ENCODE results near the gene JARID2.

Gene JARID2

GRCh38 chr6:15511248-15512125 lies 265.6 kb downstream of the JARID2 start:
- Mint-ChIP-seq H3K9me3 (no peaks in the 10 kb centered on the region), H3K27me3 (no peaks in the 10 kb centered on the region), H3K4me3 (no peak overlapping the region), H3K36me3 (ENCODE audit: low read depth) (peaks cover 76% of the 10 kb centered on the region), H3K4me1 (ENCODE audit: low read depth) (peaks cover 4% of the 10 kb centered on the region), H3K27ac (no peak overlapping the region)

- peaks cover 70% of the 10 kb centered on the region for H3K36me3 Mint-ChIP-seq (ENCODE audit: low read depth)
- no peak overlapping the region for H3K27ac Mint-ChIP-seq
- no peaks in the 10 kb centered on the region for H3K9me3 Mint-ChIP-seq
- H3K4me3 Mint-ChIP-seq: no peak overlapping the region
- peaks cover 4% of the 10 kb centered on the region for H3K4me1 Mint-ChIP-seq (ENCODE audit: low read depth)
- H3K27me3 Mint-ChIP-seq: no peaks in the 10 kb centered on the region
These were observed 266.3 kb downstream of the JARID2 start for GRCh38 chr6:15512126-15512525.

DNA sequence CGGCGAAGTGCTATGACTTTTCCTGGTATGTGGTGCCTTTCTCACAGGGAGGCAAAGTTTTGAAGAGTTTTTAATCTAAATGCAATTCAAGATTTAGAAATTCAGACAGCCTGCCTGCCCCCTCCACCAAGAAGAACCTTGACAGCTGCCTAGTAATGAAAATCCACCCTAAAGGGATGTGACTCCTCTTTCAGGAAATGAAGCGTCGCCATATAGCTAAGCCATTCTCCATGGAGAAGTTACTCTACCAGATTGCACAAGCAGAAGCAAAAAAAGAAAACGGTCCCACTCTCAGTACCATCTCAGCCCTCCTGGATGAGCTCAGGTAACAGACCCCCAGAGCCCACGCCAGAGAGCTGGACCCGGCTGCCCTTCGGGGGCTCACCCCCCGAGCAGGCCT lies 266.9 kb downstream of the JARID2 start:
- Mint-ChIP-seq H3K36me3 (ENCODE audit: low read depth) (peaks cover 69% of the 10 kb centered on the region), H3K9me3 (no peaks in the 10 kb centered on the region), H3K27ac (no peak overlapping the region), H3K27me3 (no peaks in the 10 kb centered on the region), H3K4me3 (no peak overlapping the region), H3K4me1 (ENCODE audit: low read depth) (peaks cover 4% of the 10 kb centered on the region)

DNA sequence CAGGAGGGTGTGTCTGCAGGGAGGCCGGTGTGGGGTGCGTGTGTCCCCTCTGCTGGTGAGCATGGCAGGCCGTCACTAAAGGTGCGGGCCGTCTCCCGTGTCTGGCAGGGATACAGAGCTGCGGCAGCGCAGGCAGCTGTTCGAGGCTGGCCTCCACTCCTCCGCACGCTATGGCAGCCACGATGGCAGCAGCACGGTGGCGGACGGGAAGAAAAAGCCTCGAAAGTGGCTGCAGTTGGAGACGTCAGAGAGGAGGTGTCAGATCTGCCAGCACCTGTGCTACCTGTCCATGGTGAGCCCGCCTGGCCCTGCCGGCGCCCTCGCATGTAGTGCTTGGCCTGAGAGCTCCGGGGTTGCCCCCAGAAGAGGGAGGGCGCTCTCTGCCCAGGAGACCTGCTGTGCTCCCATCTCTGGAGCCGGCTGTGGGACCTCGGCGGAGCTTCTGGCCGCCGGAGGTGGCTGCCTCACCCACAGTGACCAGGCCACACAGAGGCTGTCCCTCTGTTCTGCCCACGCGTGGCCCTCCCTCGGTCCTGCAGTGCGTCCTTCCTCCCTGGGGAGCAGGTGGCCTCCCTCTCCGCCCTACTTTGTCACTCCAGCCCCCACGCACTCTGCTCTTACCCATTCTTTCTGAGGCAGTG lies 267.4 kb downstream of the JARID2 start:
- Mint-ChIP-seq H3K4me1 (ENCODE audit: low read depth) (peaks cover 4% of the 10 kb centered on the region), H3K27me3 (no peaks in the 10 kb centered on the region), H3K4me3 (no peak overlapping the region), H3K27ac (no peak overlapping the region), H3K9me3 (no peaks in the 10 kb centered on the region), H3K36me3 (ENCODE audit: low read depth) (peaks cover 72% of the 10 kb centered on the region)

- Mint-ChIP-seq H3K36me3 (ENCODE audit: low read depth) (peaks cover 71% of the 10 kb centered on the region), H3K4me1 (ENCODE audit: low read depth) (peaks cover 4% of the 10 kb centered on the region)
These were observed 268.2 kb downstream of the JARID2 start for GRCh38 chr6:15513801-15514711.

DNA sequence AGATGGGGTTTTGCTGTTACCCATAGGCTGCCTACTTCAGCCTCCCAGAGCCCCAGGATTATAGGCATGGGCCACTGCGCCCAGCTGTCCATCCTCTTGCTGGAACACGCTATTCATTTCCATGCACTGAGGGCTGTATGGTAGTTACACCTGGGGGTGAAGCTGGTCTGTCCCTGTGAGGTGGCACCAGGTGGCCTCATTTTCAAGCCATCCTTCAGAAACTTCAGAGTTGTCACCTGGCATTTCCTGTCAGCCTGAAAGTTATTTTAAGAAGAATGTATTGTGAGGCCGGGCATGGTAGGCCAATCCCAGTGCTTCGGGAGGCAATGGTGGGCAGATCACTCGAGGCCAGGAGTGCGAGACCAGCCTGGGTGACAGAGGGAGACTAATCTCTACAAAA lies 269.4 kb downstream of the JARID2 start:
- Mint-ChIP-seq H3K27me3 (no peaks in the 10 kb centered on the region), H3K9me3 (no peaks in the 10 kb centered on the region), H3K36me3 (ENCODE audit: low read depth) (peaks cover 72% of the 10 kb centered on the region), H3K4me1 (ENCODE audit: low read depth) (no peaks in the 10 kb centered on the region), H3K4me3 (no peak overlapping the region), H3K27ac (peak overlapping the region; percentile 6)

More at GRCh38 chr6:15513801-15514711, 268.2 kb downstream of the JARID2 start:
- H3K27me3 Mint-ChIP-seq: no peaks in the 10 kb centered on the region
- H3K9me3 Mint-ChIP-seq: no peaks in the 10 kb centered on the region
- no peak overlapping the region for H3K4me3 Mint-ChIP-seq
- H3K27ac Mint-ChIP-seq: peak overlapping the region; percentile 54

GRCh38 chr6:15515660-15516375 lies 269.9 kb downstream of the JARID2 start:
- H3K36me3 Mint-ChIP-seq (ENCODE audit: low read depth): peaks cover 72% of the 10 kb centered on the region
- no peaks in the 10 kb centered on the region for H3K4me1 Mint-ChIP-seq (ENCODE audit: low read depth)
- no peak overlapping the region for H3K27ac Mint-ChIP-seq
- H3K4me3 Mint-ChIP-seq: no peak overlapping the region
- no peaks in the 10 kb centered on the region for H3K27me3 Mint-ChIP-seq
- H3K9me3 Mint-ChIP-seq: no peaks in the 10 kb centered on the region

DNA sequence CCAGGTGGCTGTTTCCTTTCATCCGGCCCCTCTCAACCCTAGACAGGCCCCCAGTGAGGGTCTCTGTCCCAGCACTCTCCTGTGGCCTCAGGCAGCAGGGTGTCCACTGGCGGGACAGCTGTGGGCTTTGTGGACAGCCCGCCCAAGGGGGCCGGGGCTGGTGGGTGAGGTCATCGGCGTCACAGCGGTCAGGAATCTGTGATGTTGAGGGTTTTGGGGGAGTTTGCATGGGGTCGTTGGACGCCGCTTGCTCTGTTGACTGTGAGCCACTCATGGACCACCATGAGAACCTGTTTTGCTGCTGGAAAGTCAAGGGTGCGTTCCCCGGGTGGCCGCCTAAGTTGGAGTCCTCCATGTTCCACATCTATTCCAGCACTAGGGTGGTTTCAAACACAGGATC lies 270.5 kb downstream of the JARID2 start:
- Mint-ChIP-seq H3K9me3 (no peaks in the 10 kb centered on the region), H3K27me3 (no peaks in the 10 kb centered on the region), H3K27ac (no peak overlapping the region), H3K4me3 (no peak overlapping the region), H3K36me3 (ENCODE audit: low read depth) (peaks cover 73% of the 10 kb centered on the region), H3K4me1 (ENCODE audit: low read depth) (no peaks in the 10 kb centered on the region)

- no peak overlapping the region for H3K4me3 Mint-ChIP-seq
- no peaks in the 10 kb centered on the region for H3K27me3 Mint-ChIP-seq
- no peaks in the 10 kb centered on the region for H3K9me3 Mint-ChIP-seq
- peaks cover 5% of the 10 kb centered on the region for H3K4me1 Mint-ChIP-seq (ENCODE audit: low read depth)
- peaks cover 74% of the 10 kb centered on the region for H3K36me3 Mint-ChIP-seq (ENCODE audit: low read depth)
- no peak overlapping the region for H3K27ac Mint-ChIP-seq
These were observed 271.2 kb downstream of the JARID2 start for GRCh38 chr6:15516923-15517560.

GRCh38 chr6:15517600-15517999 lies 271.7 kb downstream of the JARID2 start:
- Mint-ChIP-seq H3K27ac (no peak overlapping the region), H3K27me3 (no peaks in the 10 kb centered on the region), H3K36me3 (ENCODE audit: low read depth) (peaks cover 74% of the 10 kb centered on the region), H3K4me1 (ENCODE audit: low read depth) (peaks cover 10% of the 10 kb centered on the region), H3K9me3 (no peaks in the 10 kb centered on the region), H3K4me3 (no peak overlapping the region)

- no peak overlapping the region for H3K27ac Mint-ChIP-seq
- no peak overlapping the region for H3K4me3 Mint-ChIP-seq
- peaks cover 78% of the 10 kb centered on the region for H3K36me3 Mint-ChIP-seq (ENCODE audit: low read depth)
- no peaks in the 10 kb centered on the region for H3K9me3 Mint-ChIP-seq
- H3K4me1 Mint-ChIP-seq (ENCODE audit: low read depth): peaks cover 13% of the 10 kb centered on the region
- no peaks in the 10 kb centered on the region for H3K27me3 Mint-ChIP-seq
These were observed 272.2 kb downstream of the JARID2 start for GRCh38 chr6:15518057-15518456.

GRCh38 chr6:15518878-15519277 lies 273.0 kb downstream of the JARID2 start:
- Mint-ChIP-seq H3K4me1 (ENCODE audit: low read depth) (peaks cover 13% of the 10 kb centered on the region), H3K9me3 (no peaks in the 10 kb centered on the region), H3K4me3 (no peak overlapping the region), H3K36me3 (ENCODE audit: low read depth) (peaks cover 82% of the 10 kb centered on the region), H3K27ac (no peak overlapping the region), H3K27me3 (no peaks in the 10 kb centered on the region)

DNA sequence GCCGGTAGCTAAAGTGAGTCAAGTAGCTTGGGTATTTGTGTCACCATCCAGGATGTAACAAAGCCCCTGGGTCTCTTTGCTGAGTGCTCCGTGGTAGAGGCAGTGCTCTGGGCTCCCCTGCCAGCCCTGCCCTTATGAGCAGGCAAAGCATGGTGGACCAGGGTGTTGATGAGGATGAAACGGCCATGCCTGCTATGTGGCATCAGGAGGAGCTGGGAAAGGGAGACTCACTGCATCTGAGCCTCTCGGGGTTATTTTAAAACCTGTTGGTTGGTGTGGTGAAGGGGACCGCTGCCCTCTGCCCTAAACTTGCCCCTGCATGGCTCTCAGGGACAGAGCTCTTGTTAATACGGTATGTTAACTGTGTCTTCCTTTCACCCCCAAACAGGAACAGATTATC lies 273.8 kb downstream of the JARID2 start:
- Mint-ChIP-seq H3K27me3 (no peaks in the 10 kb centered on the region), H3K27ac (peak overlapping the region; percentile 57), H3K9me3 (no peaks in the 10 kb centered on the region), H3K36me3 (ENCODE audit: low read depth) (peaks cover 80% of the 10 kb centered on the region), H3K4me3 (no peak overlapping the region), H3K4me1 (ENCODE audit: low read depth) (peaks cover 13% of the 10 kb centered on the region)

GRCh38 chr6:15520626-15521203 lies 274.8 kb downstream of the JARID2 start:
- Mint-ChIP-seq H3K36me3 (ENCODE audit: low read depth) (peaks cover 78% of the 10 kb centered on the region), H3K27ac (peak overlapping the region; percentile 52), H3K27me3 (no peaks in the 10 kb centered on the region), H3K4me3 (no peak overlapping the region), H3K4me1 (ENCODE audit: low read depth) (peaks cover 18% of the 10 kb centered on the region), H3K9me3 (no peaks in the 10 kb centered on the region)
